Colonic mucosa (tissue), 4 donors: ENCODE results near the gene CDCP1. TPM values are rescaled to one million over a fixed set of nuclear protein-coding genes. Genes with fewer than 3 reads are reported as not detected.
A peak's percentile ranks its signal among the peaks of the same experiment; 100 is the strongest.

ENCODE experiments used
- DNase-seq: peaks from one replicate; pipeline ENCODE4 v3.0.0-alpha.2; 2020
- H3K27ac ChIP-seq: fragments of 200-600 bp; one replicate; pipeline ENCODE4 v1.8.0; 2021
- H3K27me3 ChIP-seq: fragments of 200-600 bp; one replicate; pipeline ENCODE4 v1.8.0; 2021
- H3K36me3 ChIP-seq: fragments of 200-600 bp; one replicate; pipeline ENCODE4 v1.8.0; 2021
- H3K4me1 ChIP-seq: fragments of 200-600 bp; one replicate; pipeline ENCODE4 v1.8.0; 2021; ENCODE audit warnings: mild to moderate bottlenecking
- H3K4me3 ChIP-seq: fragments of 200-600 bp; one replicate; pipeline ENCODE4 v1.8.0; 2021
- H3K9ac ChIP-seq, 2 donors: one replicate each; pipeline ENCODE4 v1.7.0; 2013; ENCODE audit warnings: control low read depth in 2 of 2, low read depth in 2 of 2, low read length in 2 of 2
- H3K9me3 ChIP-seq: fragments of 200-600 bp; one replicate; pipeline ENCODE4 v1.8.0; 2021
- CTCF ChIP-seq: fragments of 200-600 bp; IDR thresholded peaks from one replicate; pipeline ENCODE4 v1.8.0; 2022; ENCODE audit warnings: antibody characterized with exemption, mild to moderate bottlenecking
- intact Hi-C: fragments of 100-400 bp; cut with DNase I; formaldehyde crosslinking; loops from one replicate; pipeline ENCODE4 v1.14.1; 2022
- total RNA-seq, 2 donors: library from RNA; stranded (reverse); fragmentation: NEBNext Ultra II Directional in 1 of 2; extraction: Animal tissue kit (Norgen Biotek cat#: 25700) in 1 of 2; gene quantifications; one replicate each; pipeline ENCODE4 v1.2.1, GENCODE V29; 2021
- donor health status: healthy.
- donor health status: DM: no; HTN: no; CAD: no.
- donor health status: DM: no; HTN: no; CAD: no.

Gene CDCP1
- total RNA-seq, 2 donors from 2014 or later, result 84.5 to 107 TPM

DNA sequence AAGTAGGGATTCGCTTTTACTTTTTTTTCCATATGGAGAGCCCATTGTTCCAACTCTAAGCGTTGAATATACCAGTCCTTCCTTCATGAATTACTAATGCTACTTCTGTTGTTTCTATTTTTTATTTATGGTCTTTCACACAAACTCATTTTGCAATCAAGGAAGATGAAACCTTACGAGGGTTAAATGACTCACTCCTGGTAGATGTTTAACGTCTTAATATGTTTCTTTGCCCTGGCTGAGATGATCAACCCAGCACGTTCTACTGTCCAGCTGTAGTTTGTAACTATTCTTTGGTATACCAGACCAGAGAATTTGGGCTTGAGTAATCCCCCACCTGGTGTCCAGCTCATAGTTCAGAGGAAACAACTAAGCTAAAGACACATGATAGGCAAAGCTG lies 23.1 kb downstream of the CDCP1 start:
- Histone ChIP-seq H3K36me3 (no peaks in the 10 kb centered on the region), H3K4me3 (no peak overlapping the region), H3K9me3 (no peaks in the 10 kb centered on the region), H3K27me3 (no peaks in the 10 kb centered on the region), H3K4me1 (peaks cover 37% of the 10 kb centered on the region), H3K9ac (peak overlapping the region in 1 of 2 donors; percentile 65), H3K27ac (peak overlapping the region; percentile 86)
- no peak for TF ChIP-seq CTCF
- intact Hi-C loops, result no loop called here
- DNase-seq, result no peak

GRCh38 chr3:45120359-45121158 lies 25.6 kb downstream of the CDCP1 start:
- H3K27me3 ChIP-seq, result no peaks in the 10 kb centered on the region
- H3K9me3 ChIP-seq, result no peaks in the 10 kb centered on the region
- DNase-seq, result peak; percentile 68
- TF ChIP-seq CTCF, result peak; percentile 16
- peaks cover 39% of the 10 kb centered on the region for H3K4me1 ChIP-seq
- intact Hi-C loops, result no loop called here
- peak overlapping the region; percentile 19 to 49 for H3K9ac ChIP-seq
- H3K27ac ChIP-seq, result peak overlapping the region; percentile 86
- H3K36me3 ChIP-seq, result no peaks in the 10 kb centered on the region
- no peak overlapping the region for H3K4me3 ChIP-seq

GRCh38 chr3:45119824-45120358 lies 26.3 kb downstream of the CDCP1 start:
- intact Hi-C loops, result no loop called here
- Histone ChIP-seq H3K4me3 (no peak overlapping the region), H3K36me3 (no peaks in the 10 kb centered on the region), H3K27ac (peak overlapping the region; percentile 86), H3K9ac (peak overlapping the region in 1 of 2 donors; percentile 49), H3K27me3 (no peaks in the 10 kb centered on the region), H3K9me3 (no peaks in the 10 kb centered on the region), H3K4me1 (peaks cover 39% of the 10 kb centered on the region)
- no peak for TF ChIP-seq CTCF
- DNase-seq, result no peak

DNA sequence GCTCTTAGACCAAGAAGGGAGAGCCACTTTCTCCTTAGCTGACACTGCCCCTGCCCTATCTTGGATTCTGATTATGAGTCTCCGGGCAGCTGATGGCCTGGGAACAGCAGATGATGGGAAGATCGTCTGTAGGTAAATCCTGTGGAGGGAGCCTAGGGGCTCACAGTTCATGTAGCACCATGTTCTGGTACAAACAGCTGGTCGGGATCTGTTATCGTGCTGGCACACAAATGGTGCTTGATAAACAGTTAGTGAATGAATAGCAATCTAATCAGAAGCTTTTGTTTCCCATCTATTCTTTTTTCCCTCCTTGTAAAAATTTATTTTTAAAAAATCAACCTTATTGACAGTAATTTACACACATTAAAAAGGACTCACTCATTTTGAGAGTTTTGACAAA lies 26.8 kb downstream of the CDCP1 start:
- Histone ChIP-seq H3K27ac (peak overlapping the region; percentile 86), H3K9ac (peak overlapping the region in 1 of 2 donors; percentile 49), H3K27me3 (no peaks in the 10 kb centered on the region), H3K9me3 (no peaks in the 10 kb centered on the region), H3K36me3 (no peaks in the 10 kb centered on the region), H3K4me1 (peaks cover 35% of the 10 kb centered on the region), H3K4me3 (no peak overlapping the region)
- TF ChIP-seq CTCF, result no peak
- DNase-seq, result no peak
- intact Hi-C loops, result no loop called here

DNA sequence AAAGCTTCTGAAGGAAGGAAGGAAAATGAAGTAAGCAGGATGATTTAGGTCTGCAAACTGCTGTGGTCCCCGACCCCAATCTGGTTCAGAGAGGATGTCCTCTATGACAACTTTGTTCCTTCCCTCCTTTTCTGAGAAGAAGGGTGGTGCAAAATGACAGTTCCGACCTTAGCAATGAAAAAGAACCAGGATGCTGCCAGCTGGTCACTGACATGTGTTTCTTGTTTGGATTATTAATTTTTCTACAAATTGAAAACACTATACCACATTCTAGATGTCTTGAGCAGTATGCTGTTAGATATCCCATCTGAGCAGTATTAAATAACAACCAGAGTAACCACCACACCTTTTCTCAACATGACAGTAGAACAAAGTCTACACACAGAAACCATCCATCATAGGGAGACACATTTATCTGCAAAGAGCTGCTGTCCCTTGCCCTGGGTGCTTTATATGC lies 27.5 kb downstream of the CDCP1 start:
- peaks cover 28% of the 10 kb centered on the region for H3K4me1 ChIP-seq
- no peaks in the 10 kb centered on the region for H3K27me3 ChIP-seq
- H3K9ac ChIP-seq, result peak overlapping the region in 1 of 2 donors; percentile 49
- no peaks in the 10 kb centered on the region for H3K9me3 ChIP-seq
- no peak for DNase-seq
- H3K27ac ChIP-seq, result peak overlapping the region; percentile 86
- no peaks in the 10 kb centered on the region for H3K36me3 ChIP-seq
- TF ChIP-seq CTCF, result no peak
- no peak overlapping the region for H3K4me3 ChIP-seq
- intact Hi-C loops, result no loop called here
